Nephron progenitor cell (in vitro differentiated cells): Measurements from ENCODE around the gene CCR2.

Experiments
- DNase-seq: peaks from one replicate; pipeline ENCODE4 v3.0.0; 2021
- H3K27ac Mint-ChIP-seq: 2 replicates; pipeline ENCODE4 v1.8.0; 2021; ENCODE audit warnings: mild to moderate bottlenecking, moderate library complexity, mixed read lengths
- H3K27me3 Mint-ChIP-seq: 2 replicates; pipeline ENCODE4 v1.8.0; 2021; ENCODE audit warnings: mild to moderate bottlenecking, low read depth, mixed read lengths; ENCODE audit not compliant: poor library complexity
- H3K36me3 Mint-ChIP-seq: 2 replicates; pipeline ENCODE4 v1.8.0; 2021; ENCODE audit warnings: low read depth, mixed read lengths
- H3K4me1 Mint-ChIP-seq: 2 replicates; pipeline ENCODE4 v1.8.0; 2021; ENCODE audit warnings: mixed read lengths
- H3K4me3 Mint-ChIP-seq: 2 replicates; pipeline ENCODE4 v1.8.0; 2021; ENCODE audit warnings: mild to moderate bottlenecking, moderate library complexity, mixed read lengths
- H3K9me3 Mint-ChIP-seq: 2 replicates; pipeline ENCODE4 v1.8.0; 2021; ENCODE audit warnings: mild to moderate bottlenecking, moderate library complexity, mixed read lengths
- TF ChIP-seq, protein P1 (sequence below): fragments of 200-600 bp; sonication (generic); IDR thresholded peaks from 2 replicates; pipeline ENCODE4 v1.5.0; 2021; ENCODE audit warnings: antibody characterized with exemption

Gene CCR2

DNA sequence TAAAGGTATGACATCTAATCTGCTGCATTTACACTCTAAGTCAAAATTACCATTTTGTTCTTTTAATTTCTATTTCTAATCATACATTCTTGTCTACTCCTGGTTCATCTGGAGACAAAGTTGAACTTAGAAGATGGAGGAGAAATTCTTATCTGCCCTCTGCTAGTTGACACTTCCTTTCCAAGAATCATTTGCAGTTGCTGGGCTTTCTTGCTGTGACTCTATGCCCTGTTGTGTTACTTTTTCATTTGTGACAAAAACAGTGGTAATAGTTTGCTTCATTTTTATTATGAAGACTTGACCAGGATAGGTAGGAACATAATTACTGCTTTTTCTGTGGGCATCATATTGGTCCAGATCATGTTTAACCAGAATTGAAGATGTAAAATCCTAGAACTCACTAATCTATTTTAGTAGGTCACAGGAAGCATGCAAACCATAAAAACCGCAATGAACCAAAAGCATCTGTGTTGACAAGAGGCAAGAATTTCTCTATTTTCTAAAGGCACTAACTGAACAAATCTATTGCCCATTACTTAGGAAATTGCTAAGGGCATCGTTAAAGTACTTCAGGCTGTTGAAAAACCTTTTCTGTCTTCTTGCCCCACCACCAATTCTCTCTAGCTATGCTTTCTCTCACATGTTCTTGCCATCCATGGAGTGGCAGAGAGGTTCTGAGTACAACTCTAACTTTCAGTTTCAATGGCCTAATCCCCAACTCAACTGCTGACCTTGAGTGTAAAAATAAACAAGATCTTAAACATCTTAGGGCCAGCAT, 4.2 kb upstream of the CCR2 start:
- Mint-ChIP-seq H3K27ac (no peak overlapping the region), H3K4me3 (no peak overlapping the region), H3K27me3 (peaks cover 26% of the 10 kb centered on the region), H3K9me3 (peaks cover 6% of the 10 kb centered on the region), H3K36me3 (no peaks in the 10 kb centered on the region), H3K4me1 (no peaks in the 10 kb centered on the region)
- TF ChIP-seq, protein P1, sequence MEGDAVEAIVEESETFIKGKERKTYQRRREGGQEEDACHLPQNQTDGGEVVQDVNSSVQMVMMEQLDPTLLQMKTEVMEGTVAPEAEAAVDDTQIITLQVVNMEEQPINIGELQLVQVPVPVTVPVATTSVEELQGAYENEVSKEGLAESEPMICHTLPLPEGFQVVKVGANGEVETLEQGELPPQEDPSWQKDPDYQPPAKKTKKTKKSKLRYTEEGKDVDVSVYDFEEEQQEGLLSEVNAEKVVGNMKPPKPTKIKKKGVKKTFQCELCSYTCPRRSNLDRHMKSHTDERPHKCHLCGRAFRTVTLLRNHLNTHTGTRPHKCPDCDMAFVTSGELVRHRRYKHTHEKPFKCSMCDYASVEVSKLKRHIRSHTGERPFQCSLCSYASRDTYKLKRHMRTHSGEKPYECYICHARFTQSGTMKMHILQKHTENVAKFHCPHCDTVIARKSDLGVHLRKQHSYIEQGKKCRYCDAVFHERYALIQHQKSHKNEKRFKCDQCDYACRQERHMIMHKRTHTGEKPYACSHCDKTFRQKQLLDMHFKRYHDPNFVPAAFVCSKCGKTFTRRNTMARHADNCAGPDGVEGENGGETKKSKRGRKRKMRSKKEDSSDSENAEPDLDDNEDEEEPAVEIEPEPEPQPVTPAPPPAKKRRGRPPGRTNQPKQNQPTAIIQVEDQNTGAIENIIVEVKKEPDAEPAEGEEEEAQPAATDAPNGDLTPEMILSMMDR, result no peak
- no peak for DNase-seq

DNA sequence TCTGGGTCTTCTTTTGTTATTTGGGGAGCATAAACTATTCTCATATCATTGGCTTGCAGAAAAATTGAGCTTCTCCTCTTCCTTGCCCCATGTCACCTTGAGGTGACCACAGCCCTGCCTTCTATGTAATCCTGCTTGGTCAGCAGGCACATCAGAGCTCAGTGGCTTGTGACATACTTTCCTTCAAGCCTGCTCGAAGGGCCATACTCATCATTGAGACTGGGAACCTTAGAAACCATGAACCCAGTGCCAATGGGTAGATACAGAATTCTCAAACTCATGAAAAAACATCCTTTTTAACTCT, 3.7 kb upstream of the CCR2 start:
- no peaks in the 10 kb centered on the region for H3K36me3 Mint-ChIP-seq
- H3K27ac Mint-ChIP-seq, result no peak overlapping the region
- H3K4me1 Mint-ChIP-seq, result no peaks in the 10 kb centered on the region
- TF ChIP-seq, protein P1, result no peak
- H3K4me3 Mint-ChIP-seq, result no peak overlapping the region
- H3K9me3 Mint-ChIP-seq, result peaks cover 6% of the 10 kb centered on the region
- peaks cover 31% of the 10 kb centered on the region for H3K27me3 Mint-ChIP-seq
- no peak for DNase-seq

DNA sequence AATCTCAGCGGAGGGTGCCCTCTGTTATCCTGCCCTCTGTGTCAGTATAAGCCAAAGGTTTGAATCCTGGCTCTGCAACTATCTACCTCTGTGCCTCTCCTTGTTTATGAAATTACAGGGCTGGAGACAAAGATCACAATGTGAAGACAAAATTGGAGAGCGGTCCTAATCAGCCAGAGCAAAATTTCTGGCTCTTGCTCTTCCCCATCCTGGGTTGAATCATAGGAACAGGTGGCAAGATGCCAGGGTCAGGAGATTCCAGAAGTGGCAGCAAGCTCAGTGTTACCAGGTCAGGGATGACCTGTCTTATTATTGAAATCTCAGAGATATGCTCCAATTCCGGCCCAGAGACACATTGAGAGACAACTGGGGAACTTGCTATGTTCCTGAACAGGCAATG, 2.3 kb upstream of the CCR2 start:
- peaks cover 6% of the 10 kb centered on the region for H3K9me3 Mint-ChIP-seq
- no peak overlapping the region for H3K4me3 Mint-ChIP-seq
- DNase-seq, result no peak
- H3K4me1 Mint-ChIP-seq, result no peaks in the 10 kb centered on the region
- no peak overlapping the region for H3K27ac Mint-ChIP-seq
- TF ChIP-seq, protein P1, result no peak
- H3K36me3 Mint-ChIP-seq, result no peaks in the 10 kb centered on the region
- H3K27me3 Mint-ChIP-seq, result peaks cover 29% of the 10 kb centered on the region

DNA sequence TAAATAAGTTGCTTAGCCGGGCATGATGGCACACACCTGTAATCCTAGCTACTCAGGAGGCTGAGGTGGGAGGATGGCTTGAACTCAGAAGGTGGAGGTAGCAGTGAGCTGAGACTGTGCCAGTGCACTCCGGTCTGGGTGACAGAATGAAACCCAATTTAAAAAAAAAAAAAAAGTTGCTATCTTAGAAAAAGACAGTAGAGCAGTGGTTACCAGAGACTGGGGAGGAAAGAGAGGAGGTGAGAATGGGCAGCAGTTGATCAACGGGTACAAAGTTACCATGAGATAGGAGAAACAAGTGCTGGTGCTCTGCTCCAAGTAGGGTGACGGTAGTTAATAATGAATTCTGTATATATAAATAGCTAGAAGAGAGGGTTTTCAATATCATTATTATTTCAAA, 821 bp upstream of the CCR2 start:
- H3K36me3 Mint-ChIP-seq, result no peaks in the 10 kb centered on the region
- H3K4me3 Mint-ChIP-seq, result no peak overlapping the region
- no peak for DNase-seq
- no peaks in the 10 kb centered on the region for H3K4me1 Mint-ChIP-seq
- H3K27ac Mint-ChIP-seq, result no peak overlapping the region
- TF ChIP-seq, protein P1, result no peak
- peaks cover 35% of the 10 kb centered on the region for H3K27me3 Mint-ChIP-seq
- no peaks in the 10 kb centered on the region for H3K9me3 Mint-ChIP-seq

DNA sequence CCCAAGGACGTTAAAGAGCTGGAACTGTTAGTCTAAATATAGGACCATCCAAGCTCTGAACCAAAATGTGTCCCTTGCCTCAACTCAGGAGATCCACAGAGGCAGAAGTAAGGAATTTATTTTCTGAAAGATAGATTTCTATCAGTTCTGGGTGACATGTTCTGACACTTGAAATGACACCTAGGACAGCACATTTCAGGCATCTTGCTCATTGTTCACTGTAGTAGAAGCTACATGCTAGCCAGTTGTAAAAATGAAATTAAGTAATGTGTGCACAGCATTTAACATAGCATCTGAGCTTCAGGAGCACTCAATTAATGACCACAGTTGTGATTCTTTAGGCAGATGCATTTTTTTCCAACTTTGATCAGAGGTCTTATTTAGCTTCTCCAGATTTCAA, 567 bp downstream of the CCR2 start:
- Mint-ChIP-seq H3K27me3 (peaks cover 45% of the 10 kb centered on the region), H3K27ac (no peak overlapping the region), H3K9me3 (no peaks in the 10 kb centered on the region), H3K36me3 (no peaks in the 10 kb centered on the region), H3K4me1 (no peaks in the 10 kb centered on the region), H3K4me3 (no peak overlapping the region)
- TF ChIP-seq, protein P1, result no peak
- no peak for DNase-seq

DNA sequence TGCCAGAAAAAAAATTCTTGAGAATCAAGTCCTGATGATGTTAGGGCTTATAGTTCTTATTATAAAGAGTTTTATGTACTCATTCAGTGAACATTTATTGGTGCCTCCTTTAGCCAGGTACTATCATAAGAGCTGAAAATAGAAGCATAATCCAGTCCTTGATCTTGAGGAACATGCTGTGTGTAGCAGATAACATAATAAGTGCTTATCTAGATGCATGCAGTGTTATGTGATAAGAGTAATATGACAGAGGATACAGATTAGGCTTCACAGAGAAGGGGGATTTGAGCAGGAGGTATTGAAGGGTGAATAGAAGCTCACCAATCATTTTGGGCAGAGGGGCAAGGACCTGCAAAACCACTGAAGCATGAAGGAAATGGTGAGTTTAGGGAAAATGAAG, 1.1 kb downstream of the CCR2 start:
- Mint-ChIP-seq H3K4me3 (no peak overlapping the region), H3K4me1 (no peaks in the 10 kb centered on the region), H3K36me3 (no peaks in the 10 kb centered on the region), H3K27ac (no peak overlapping the region), H3K27me3 (peaks cover 49% of the 10 kb centered on the region), H3K9me3 (no peaks in the 10 kb centered on the region)
- TF ChIP-seq, protein P1, result no peak
- DNase-seq, result no peak
